Stimulated activated CD8-positive, alpha-beta memory T cell treated with anti-CD3 and anti-CD28 coated beads, Interleukin-4, amount 100 ng/mL, for 48 hours (primary cell): ENCODE measurements around the gene BTBD19.
"Not testable (repeated sequence)": the region's sequence is repeated elsewhere in the genome, so short reads cannot be mapped to it uniquely, and the experiment has no call there.

Experiments
- DNase-seq: peaks from one replicate; pipeline ENCODE4 v3.0.0-alpha.2; 2020

Gene BTBD19

DNA sequence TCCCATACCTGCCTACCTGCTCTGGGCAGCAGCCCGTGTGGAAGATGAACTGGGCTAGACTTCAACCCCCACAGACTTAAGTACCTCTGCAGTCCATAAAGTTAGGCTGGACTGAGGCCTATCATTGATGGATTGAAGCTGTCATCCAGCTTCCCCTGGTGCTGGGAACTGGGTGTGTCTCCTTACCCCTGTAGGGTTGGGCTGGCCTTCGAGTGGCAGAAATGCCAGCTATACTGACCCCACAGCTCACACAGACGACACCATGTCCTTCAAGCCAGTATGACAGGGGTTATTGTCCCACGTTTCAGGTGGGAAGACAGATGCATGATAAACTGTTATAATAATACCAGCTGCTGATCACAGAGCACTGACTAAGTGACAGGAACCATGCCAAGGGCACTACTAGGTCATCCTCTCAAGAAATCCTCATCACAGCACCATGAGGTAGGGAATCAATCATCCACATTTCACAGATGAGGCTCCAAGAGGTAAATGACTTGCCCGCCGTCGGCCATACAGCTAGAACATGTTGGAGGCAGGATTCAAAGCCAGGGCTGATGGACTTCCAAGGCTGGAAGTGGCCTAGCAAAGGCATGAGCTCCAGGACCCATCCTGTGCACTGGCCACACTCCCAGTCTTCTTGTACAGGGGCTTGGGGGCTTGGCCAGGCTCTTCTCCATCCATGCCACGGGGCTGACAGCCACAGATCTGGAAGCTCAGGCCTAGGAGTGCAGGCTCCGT lies 20.0 kb upstream of the BTBD19 start, which contains the start of gene BEST4:
TSS of gene BEST4 (minus strand) at position 51 of the 741 bp plus-strand sequence. CDS start 465 bp downstream, outside the sequence.
- no peak for DNase-seq

DNA sequence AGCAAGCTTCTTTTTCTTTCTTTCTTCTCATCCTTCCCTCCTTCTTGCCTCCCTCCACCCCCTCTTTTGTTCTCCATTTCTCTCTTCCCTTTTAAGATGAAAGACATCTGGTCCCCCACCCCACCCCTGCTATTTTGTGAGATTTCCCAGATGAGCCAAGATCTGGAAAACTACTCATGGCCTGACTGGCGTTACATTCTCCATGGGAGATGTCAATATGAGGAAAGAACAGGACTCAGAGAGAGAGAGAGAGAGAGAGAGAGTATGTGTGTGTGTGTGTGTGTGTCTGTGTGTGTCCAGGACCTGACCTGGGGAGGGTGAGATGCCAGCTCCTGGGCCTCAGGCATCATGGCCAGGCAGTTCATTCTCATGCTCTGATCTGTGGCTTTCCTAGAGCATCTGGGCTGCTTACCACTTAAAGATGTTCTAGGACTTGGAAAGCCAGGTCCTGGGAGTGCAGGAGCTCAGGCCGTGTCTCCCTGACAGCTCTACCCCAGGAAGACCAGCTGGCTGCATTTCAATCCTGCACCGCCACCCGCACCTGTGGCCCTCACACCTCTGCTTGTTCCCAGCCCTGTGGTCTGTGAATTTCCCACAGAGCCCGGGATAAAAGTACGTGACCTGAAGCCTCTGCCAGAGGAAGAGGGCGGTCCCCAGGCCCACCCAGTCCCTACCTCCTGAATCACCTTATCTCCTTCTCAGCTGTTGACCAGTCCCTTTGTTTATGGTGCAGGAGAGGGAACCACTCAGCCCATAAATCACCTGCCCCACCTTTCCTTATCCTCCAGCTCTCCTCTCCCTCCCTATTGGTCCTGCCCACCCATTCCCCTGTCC lies 17.1 kb upstream of the BTBD19 start:
- DNase-seq, result peak; percentile 14

DNA sequence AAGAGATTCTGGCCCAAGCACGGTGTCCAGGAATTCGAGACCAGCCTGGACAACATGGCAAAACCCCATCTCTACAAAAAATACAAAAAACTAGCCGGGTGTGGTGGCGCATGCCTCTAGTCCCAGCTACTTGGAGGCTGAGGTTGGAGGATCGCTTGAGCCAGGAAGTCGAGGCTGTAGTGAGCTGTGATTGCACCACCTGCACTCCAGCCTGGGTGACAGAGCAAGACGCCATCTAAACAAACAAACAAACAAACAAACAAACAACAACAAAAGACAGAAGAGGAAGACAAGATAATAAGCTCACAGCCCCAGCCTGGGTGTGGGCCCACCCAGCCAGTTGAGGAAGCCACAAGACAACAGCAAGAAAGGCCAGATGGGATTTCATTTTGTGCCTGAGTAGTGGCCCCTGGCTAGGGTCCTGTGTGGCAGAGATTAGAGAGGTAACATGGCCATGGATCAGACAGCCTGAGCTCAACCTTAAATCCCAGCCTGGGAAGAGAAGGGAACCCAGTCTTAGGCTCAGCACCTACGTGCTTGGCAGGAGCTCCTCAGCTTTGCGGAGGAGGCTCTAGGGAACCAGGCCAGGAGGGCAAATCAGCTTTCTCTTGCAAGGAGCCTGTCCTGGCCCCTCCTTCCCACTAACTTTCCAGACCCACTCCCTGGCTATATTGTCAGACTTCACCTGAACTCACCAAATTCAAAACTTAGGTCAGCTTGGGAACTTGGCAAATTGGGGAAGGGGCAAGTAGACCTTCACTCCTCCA lies 15.4 kb upstream of the BTBD19 start:
- DNase-seq, result peak; percentile 19

DNA sequence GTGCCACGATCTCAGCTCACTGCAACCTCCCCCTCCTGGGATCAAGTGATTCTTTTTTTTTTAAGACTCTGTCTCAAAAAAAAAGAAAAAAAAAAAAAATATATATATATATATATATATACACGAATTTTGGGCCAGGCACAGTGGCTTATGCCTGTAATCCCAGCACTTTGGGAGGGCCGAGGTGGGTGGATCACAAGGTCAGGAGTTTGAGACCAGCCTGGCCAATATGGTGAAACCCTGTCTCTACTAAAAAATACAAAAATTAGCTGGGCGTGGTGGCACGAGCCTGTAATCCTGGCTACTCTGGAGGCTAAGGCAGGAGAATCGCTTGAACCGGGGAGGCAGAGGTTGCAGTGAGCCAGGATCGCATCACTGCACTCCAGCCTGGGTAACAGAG lies 10.4 kb upstream of the BTBD19 start:
- DNase-seq, result not testable (repeated sequence)

DNA sequence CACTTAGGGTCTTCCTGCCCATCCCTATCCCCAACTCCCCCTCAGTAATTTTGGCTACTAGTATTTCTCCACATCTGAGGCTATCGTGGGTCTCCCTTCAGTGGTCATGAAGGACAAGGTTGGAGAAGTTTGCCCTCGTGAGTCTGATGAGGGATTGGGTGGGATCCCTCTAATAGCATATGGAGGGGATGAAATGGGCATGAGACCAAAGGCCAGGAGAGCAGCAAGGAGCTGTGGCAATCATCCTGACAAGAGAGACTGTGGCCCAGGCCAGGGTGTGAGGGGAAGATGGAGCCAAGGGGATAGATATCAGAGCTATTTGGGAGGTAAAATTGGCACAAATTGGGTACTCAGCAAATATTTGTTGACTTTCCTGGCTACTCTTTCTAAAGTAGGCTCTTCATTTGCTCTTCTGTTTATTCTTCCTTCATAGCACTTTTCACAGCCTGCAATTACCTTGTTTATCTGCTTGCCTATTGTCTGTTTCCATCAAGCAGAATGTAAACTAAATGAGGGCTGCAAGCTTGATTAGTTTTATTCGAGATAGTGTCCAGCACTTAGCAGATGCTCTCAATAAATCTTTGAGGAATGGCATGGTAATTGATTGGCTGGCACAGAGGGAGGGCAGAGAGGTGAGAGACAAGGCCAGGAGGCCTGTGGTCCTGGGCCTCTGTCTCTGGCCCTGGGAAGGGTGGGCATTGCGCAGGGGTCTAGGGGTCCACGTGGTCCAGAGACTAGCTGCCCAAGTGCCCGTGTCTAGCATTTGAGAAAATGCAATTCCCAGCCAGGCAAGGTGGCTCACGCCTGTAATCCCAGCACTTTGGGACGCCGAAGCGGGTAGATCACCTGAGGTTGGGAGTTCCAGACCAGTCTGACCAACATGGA lies 9.6 kb upstream of the BTBD19 start:
- DNase-seq, result no peak

DNA sequence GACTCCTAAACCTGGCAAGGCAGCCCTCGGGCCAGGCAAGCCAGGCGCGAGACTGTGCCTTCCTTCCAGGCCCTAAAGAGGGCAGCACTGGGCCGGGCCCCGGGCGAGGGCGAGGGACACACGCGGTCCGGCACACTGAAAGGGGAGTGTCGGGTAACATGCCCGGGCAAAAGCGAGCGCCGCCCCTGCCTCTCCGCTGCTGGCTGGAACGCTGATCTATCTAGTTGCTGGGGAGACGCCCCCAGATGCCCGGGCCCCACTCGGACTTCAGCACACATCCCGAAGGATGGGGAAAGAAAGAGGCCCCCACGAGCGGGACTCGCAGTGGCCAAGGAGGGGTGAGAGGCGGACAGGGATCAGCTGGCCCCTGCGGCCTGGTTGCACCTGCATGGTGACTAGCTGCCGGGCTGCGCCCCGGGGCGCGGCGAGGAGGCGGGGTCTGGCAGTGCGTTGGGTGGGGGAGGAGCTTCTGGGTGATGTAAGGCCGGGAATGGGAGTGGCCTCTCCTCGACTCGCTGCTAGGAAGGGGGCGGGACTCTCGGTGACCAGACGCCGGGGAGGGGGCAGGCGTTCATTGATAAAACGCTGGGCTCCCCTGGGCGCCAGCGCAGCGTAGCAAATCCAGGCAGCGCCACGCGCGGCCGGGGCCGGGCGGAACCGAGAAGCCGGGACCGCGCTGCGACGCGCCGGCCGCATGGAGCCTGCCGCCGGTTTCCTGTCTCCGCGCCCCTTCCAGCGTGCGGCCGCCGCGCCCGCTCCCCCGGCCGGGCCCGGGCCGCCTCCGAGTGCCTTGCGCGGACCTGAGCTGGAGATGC lies 8.3 kb upstream of the BTBD19 start, which contains the start of gene PLK3:
TSS of gene PLK3 (plus strand) at position 608 of the 815 bp plus-strand sequence. CDS start at position 695, 87 bp downstream.
- DNase-seq, result peak; percentile 98

DNA sequence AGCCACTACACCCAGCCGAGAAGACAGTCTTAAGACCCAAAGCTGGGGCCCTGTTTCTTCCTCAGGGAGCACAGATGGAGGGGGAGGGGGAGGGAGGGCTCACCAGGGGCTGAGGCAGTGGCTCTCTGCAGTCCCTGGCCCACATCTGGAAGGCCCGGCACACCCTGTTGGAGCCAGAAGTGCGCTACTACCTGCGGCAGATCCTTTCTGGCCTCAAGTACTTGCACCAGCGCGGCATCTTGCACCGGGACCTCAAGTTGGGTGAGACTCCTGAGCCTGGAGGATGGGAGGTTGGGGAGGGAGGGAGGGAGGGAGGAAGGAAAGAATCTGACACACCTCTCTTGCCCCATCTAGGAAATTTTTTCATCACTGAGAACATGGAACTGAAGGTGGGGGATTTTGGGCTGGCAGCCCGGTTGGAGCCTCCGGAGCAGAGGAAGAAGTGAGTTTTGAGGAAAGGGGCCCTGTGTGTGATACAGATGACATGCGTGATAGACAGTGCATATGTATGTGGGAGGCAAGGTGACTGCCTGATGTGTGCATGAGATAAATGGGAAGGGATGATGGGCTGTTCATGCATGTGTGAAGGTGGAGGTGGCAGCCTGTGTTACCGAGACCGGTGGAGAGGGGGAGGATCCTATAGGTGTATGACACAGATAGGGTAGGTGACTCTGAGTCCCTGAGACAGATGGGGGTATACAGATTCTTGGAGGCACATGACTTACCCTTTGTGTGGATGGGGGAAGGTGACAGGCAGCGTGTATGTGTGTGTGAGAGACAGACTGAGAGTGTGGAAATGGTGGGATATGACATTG lies 6.6 kb upstream of the BTBD19 start:
- DNase-seq, result no peak

DNA sequence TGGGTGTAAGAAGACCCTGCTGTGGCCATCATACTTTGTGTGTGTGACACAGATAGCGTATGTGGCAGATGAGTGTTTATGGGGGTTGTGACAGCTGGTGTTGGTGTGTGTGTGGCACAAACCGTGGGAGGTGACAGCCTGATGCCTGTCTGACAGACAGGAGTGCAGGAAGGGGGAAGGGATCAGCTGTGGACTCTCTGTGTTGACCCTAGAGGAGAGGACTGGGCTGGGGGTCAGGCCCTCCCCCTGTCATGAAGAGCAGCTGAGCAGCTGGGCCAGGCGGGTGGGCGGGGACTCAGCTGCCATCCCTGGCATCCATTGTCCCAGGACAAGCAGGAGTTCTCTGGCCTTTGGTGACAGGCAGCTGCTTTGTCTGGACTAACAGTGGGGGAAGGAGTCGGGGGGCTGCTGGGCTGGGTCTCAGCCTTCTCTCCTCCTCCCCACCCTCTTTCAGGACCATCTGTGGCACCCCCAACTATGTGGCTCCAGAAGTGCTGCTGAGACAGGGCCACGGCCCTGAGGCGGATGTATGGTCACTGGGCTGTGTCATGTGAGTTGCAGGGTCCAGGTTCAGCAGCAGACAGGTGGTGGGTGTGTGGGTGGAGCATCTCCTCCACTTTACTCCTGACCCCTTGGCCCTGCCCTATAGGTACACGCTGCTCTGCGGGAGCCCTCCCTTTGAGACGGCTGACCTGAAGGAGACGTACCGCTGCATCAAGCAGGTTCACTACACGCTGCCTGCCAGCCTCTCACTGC lies 5.8 kb upstream of the BTBD19 start:
- DNase-seq, result no peak

DNA sequence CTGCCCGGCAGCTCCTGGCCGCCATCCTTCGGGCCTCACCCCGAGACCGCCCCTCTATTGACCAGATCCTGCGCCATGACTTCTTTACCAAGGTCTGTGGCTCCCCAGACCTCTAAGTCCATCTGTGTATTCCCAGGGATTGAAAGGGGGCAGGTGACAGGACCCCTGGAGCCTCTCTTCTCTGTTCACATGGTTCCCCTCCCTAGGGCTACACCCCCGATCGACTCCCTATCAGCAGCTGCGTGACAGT lies 5.3 kb upstream of the BTBD19 start:
- no peak for DNase-seq

DNA sequence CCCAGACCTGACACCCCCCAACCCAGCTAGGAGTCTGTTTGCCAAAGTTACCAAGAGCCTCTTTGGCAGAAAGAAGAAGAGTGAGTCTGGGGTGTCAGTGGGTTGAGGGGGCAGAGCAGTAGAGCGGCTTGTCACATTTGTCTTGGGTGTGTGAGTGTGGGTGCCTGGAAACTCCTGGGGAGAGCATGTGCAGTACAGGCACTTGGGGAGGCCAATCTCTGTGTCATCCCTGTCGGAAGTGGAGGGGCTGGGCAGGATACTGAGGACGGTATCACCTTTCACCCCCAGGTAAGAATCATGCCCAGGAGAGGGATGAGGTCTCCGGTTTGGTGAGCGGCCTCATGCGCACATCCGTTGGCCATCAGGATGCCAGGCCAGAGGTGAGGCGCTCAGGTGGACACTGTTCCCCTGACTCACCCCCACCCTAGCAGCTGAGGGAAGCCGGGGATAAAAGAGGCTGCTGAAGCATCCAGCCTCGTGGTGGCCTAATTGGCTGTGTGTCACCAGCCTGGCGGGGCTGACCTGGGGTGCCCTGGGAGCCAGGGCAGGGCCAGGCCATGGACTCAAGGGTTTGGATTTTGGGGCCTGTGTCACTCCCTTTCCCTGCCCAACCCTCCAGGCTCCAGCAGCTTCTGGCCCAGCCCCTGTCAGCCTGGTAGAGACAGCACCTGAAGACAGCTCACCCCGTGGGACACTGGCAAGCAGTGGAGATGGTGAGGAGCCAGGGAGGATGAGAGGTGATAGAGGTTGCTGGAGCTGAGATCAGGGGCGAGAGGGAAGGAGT lies 4.8 kb upstream of the BTBD19 start:
- DNase-seq, result no peak

DNA sequence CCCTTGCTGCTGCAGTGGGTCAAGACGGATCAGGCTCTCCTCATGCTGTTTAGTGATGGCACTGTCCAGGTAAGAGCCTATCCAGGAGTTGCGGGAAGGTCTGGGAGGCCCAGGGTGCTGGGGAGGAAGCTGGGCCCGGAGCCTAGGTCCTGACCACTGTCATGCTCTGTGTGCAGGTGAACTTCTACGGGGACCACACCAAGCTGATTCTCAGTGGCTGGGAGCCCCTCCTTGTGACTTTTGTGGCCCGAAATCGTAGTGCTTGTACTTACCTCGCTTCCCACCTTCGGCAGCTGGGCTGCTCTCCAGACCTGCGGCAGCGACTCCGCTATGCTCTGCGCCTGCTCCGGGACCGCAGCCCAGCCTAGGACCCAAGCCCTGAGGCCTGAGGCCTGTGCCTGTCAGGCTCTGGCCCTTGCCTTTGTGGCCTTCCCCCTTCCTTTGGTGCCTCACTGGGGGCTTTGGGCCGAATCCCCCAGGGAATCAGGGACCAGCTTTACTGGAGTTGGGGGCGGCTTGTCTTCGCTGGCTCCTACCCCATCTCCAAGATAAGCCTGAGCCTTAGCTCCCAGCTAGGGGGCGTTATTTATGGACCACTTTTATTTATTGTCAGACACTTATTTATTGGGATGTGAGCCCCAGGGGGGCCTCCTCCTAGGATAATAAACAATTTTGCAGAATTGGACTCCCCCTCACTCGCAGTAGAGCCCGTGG lies 2.9 kb upstream of the BTBD19 start:
- no peak for DNase-seq

DNA sequence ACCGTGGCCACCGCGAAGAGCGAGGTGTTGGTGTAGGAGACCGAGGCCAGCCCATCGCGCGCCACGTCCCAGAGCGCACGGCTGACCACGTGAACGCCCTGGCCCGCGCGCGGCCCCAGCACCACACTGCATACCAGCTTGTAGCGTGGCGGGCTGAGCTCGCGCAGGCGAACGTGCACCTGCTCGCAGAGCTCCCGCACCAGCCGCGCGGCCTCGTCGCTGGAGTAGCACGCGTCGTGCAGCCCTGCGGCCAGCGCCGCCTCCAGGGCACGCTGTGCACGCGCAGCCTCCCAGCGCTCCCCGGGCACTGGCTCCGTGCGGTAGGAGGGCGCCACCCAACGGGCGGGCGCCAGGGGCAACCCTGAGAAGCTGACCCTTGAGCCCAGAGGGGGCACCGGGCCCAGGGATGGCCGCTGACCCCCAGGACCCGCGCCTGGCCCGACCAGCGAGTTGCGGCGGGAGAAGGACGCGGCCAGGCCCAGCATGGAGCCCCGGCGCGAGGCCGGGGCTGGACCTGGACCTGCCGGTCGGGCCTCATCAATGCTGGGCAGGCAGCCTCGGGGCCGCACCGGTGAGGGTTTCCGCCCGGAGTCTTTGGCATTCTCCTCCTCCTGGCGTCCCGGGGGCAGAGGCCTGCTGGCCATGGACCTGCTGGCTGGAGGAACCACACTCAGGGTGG lies 2.2 kb upstream of the BTBD19 start:
- no peak for DNase-seq

DNA sequence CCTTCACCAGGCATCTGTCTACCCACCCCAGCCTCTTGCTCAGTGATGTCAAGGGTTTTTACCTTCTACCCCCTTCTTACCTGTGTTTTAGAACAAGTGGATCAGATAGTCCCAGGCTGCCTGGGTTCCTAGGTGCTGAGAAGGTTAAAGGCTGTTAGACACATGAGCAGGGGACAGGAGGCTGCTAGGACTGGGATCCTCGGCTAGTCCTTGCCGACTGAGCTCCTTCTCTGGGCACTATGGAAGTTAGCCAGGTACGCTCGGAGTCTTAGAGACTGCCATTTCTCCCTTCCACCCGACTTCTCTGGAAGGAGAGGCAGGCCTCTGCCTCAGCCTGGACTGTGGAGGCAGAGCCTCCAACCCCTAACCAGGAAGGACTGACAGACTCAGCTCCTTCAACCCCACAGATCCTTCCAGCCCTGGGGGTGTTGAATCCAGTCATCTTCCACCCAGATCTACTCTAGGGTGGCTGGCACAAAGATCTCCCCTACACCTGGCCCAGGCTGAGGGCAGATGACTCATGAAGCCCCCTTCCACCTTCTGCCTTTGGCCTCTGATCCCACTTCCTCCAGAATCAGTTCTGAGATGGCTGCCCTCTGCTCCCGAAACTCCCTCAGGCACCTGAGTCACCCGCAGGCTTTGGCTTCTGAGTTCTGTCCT lies 1.5 kb upstream of the BTBD19 start, which contains the start of gene DYNLT4:
TSS of gene DYNLT4 (minus strand) at position 648 of the 660 bp plus-strand sequence. CDS start 683 bp downstream, outside the sequence.
- DNase-seq, result no peak

DNA sequence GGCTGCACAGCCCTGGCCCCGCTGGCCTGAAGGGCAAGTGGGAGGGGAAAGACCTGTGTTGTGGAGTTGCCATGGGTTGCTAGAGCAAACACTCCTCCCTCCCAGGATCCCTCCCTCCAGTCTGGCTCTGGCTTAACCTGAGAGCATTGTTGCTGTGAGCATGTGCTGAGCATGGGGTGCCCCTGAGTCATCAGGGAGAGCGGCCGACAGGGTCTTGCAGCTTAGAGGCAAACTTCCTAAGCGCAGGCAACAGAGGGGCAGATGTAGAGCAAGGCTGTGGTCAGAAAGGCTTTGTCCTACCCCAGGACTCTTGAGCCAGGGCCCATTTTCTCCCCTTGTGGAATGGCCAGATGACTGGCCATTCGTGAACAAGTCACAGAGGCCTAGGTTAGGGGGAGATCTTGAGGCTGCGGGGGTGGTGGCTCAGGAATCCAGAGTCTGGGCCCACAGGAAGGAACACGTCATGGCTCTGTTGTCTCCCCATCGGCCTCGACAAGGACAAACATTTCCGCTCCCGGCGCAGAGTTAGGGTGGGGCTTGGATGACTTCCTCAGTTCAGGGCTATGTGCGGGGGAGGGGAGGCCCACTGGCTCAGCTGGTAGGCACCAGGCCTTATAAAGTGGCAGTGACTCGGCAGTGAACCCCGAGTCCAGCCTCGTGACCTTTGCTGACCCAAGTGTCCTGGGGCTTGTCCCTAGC lies 810 bp upstream of the BTBD19 start:
- DNase-seq, result peak; percentile 94

DNA sequence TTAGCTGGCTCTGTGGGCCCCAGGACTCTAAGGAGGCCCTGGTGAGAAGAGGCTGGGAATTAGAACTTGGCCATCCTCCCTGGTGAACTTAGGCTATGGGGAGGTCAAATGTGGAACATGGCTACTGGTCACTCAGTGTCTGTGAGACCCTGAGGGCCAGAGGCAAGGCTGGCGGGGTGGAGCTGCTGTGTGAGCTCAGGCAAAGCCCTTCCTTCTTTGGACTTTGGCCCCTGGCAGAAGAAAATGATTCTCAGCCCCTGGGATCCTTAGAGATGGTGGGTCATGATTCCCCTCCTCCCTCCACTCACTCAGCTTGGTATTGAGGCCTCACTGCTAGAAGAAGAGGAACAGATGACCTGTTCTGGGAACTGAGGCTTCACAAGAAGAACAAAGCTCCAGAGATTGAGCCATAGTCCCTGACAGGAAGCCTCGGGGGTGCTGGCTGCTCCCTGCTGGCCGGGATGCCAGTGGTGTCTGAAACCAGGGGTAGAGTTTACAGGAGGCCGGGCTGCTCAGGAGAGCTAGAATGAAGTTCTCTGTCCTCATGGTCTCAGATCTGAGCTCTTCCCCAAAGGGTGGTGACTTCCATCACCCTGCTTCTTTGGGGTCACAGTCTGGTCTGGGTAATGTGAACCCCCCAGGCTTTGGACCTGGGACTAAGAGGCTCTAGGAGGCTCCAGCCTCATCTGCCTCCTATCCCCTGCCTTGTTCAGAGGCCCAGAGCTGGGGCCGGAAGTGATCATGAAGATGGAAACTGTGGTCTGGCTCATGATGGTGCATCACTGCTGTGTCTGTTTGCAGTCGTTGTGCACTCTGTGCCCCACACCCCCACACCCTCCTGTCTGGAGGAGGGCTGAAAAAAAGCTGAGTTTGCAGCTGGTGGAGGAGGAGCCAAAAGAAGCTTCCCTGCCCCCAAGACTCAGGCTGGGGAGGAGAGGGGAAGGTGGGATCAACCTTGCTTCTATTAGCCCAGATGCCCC lies 905 bp downstream of the BTBD19 start:
- DNase-seq, result peak; percentile 90
